IgD-negative memory B cell (primary cell): ENCODE measurements around the gene MINDY4. TPM values are rescaled to one million over a fixed set of nuclear protein-coding genes. Genes with fewer than 3 reads are reported as not detected.

Experiments used
- H3K27ac Mint-ChIP-seq, 3 donors: one replicate each; pipeline ENCODE4 v1.8.0; 2020 to 2022; ENCODE audit warnings: mild to moderate bottlenecking in 3 of 3, mixed read lengths in 3 of 3, moderate library complexity in 1 of 3
- H3K27me3 Mint-ChIP-seq: one replicate; pipeline ENCODE4 v1.8.0; 2021; ENCODE audit warnings: mixed read lengths
- H3K36me3 Mint-ChIP-seq: one replicate; pipeline ENCODE4 v1.8.0; 2020; ENCODE audit warnings: mild to moderate bottlenecking, mixed read lengths
- H3K4me1 Mint-ChIP-seq, 3 donors: one replicate each; pipeline ENCODE4 v1.8.0; 2020 to 2022; ENCODE audit warnings: mixed read lengths in 3 of 3, mild to moderate bottlenecking in 1 of 3
- H3K4me3 Mint-ChIP-seq, 4 donors: one replicate each; pipeline ENCODE4 v1.8.0; 2020 to 2022; ENCODE audit warnings: mild to moderate bottlenecking in 4 of 4, mixed read lengths in 4 of 4, moderate library complexity in 3 of 4
- H3K9me3 Mint-ChIP-seq, 3 donors: one replicate each; pipeline ENCODE4 v1.8.0; 2020 to 2021; ENCODE audit warnings: mixed read lengths in 3 of 3, mild to moderate bottlenecking in 1 of 3
- polyA plus RNA-seq: library from polyadenylated mRNA; unstranded; fragments of 300-500 nt; fragmentation: Illumina TruSeq; gene quantifications from one replicate; pipeline ENCODE4 v1.2.3, GENCODE V29; 2021

MINDY4 gene
- polyA plus RNA-seq, 1 donor from 2014 or later: 0.25 TPM

DNA sequence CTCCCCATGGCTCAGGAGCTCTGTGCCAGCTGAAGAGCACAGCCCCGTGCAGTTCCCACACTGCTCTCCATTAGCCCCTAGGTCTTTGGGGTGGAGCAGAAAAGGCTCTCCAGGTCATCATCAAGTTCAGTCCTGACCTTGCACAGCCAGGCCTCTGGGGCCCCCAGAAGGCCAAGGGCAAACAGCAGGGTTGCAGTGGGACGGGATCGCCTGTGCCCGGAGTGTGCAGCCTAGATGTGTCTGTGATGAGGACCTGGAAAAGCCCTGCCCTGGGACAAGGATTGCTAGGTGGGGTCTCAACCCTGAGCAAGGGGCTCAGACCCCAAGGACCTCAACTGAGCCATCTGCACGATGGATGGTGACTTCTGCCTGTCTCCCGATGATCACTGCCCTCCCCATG, 18.7 kb upstream of the MINDY4 start:
- no peaks in the 10 kb centered on the region for H3K36me3 Mint-ChIP-seq
- H3K9me3 Mint-ChIP-seq: peaks cover 0 to 3% (median 2%) of the 10 kb centered on the region in 3 donors
- H3K4me3 Mint-ChIP-seq: no peak overlapping the region
- H3K4me1 Mint-ChIP-seq: peaks cover 0 to 2% (median 0%) of the 10 kb centered on the region in 3 donors
- no peak overlapping the region for H3K27ac Mint-ChIP-seq
- no peaks in the 10 kb centered on the region for H3K27me3 Mint-ChIP-seq

DNA sequence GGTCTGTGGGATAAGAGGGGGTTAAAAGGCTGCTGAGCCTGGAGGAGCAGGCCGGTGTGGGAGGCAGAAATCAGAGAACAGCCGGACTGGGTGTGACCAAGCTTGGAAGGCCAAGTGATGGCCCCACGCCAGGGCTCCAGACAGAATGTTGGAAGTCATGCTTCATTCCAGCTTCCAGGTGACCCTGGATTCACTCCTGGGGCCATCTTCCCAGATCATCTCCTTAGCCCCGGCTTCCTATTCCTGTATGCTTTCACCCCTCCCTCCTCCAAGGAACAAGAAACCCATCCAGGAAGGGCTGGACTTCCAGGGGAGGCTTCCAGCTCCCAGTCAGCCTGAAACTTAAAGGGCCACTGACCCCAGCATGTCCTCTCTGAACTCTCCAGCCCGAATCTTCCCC, 18.2 kb upstream of the MINDY4 start:
- H3K27ac Mint-ChIP-seq: no peak overlapping the region
- H3K9me3 Mint-ChIP-seq: peaks cover 0 to 3% (median 2%) of the 10 kb centered on the region in 3 donors
- no peaks in the 10 kb centered on the region for H3K36me3 Mint-ChIP-seq

DNA sequence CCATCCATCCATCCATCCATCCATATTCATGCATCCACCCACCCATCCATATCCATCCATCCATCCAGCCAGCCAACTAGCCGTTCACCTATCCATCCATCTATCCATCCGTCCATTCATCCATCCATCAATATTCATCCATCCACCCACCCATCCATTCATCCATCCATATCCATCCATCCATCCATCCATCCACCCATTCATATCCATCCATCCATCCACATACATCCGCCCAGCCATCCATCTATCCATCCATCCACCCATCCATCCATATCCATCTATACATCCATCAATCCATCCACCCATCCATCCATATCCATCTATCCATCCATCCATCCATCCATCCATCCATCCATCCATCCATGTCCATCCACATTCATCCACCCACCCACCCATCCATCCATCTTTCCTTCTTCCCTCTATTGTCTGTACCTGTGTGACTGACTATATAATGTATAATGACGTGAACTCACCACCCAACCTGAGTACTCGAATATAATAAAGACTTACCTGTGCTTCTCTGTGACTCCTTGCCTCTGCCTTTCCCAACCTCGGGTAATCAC, 16.8 kb upstream of the MINDY4 start:
- H3K27ac Mint-ChIP-seq: no peak overlapping the region
- no peaks in the 10 kb centered on the region for H3K36me3 Mint-ChIP-seq
- H3K4me3 Mint-ChIP-seq: no peak overlapping the region
- peaks cover 5% of the 10 kb centered on the region for H3K27me3 Mint-ChIP-seq
- H3K9me3 Mint-ChIP-seq: peaks cover 0 to 3% (median 2%) of the 10 kb centered on the region in 3 donors
- H3K4me1 Mint-ChIP-seq: peaks cover 0 to 5% (median 0%) of the 10 kb centered on the region in 3 donors

More for the DNA sequence above, 18.2 kb upstream of the MINDY4 start:
- H3K27me3 Mint-ChIP-seq: no peaks in the 10 kb centered on the region
- H3K4me1 Mint-ChIP-seq: peaks cover 0 to 2% (median 0%) of the 10 kb centered on the region in 3 donors
- H3K4me3 Mint-ChIP-seq: no peak overlapping the region

DNA sequence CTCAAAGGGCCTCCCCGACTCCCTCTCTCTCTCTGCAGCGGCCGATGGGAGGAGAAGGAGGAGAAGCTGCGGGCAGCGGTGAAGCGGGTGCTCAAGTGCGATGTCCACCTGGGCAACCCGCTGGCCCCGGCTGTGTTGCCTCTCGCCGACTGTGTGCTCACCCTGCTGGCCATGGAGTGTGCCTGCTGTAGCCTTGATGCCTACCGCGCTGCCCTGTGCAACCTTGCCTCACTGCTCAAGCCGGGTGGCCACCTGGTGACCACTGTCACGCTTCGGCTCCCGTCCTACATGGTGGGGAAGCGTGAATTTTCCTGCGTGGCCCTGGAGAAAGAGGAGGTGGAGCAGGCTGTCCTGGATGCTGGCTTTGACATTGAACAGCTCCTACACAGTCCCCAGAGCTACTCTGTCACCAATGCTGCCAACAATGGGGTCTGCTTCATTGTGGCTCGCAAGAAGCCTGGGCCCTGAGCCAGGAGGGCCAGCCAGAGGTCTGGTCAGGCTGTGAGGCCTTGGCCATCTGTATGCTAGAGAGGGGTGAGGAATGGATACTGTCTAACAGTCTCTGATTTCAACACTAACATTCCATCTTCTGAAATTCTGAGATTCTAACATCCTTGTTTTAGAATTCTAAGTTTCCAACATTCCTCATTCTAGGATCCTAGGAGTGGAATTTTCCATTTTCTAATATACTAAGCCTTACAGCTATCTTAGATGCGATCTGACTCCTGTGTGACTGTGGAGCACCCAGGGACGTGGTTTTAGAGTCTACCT, 15.6 kb upstream of the MINDY4 start:
- Mint-ChIP-seq H3K27ac (no peak overlapping the region), H3K36me3 (no peaks in the 10 kb centered on the region), H3K4me3 (peak overlapping the region in 1 of 4 donors; percentile 12), H3K27me3 (peaks cover 11% of the 10 kb centered on the region), H3K9me3 (peaks cover 0 to 2% (median 0%) of the 10 kb centered on the region in 3 donors), H3K4me1 (peaks cover 0 to 5% (median 1%) of the 10 kb centered on the region in 3 donors)

DNA sequence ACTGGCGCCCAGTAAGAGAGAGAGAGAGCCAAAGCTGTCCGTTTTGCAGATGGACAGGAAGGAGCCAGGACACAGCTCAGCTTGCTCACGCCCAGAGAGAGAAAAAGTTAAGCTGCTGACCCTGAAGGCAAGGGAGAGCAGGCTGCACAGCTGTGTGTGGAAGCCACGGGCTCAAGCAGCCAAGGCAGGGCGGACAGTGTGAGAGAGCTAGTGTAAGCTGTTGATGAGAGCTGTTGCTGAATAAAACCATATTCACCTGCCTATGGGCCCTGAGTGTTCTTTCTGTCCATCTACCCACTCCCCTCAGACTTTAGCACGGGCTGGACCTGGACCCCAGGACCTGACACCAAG, 13.9 kb upstream of the MINDY4 start:
- Mint-ChIP-seq H3K9me3 (peaks cover 0 to 2% (median 0%) of the 10 kb centered on the region in 3 donors), H3K4me1 (peaks cover 0 to 5% (median 1%) of the 10 kb centered on the region in 3 donors), H3K27me3 (peaks cover 14% of the 10 kb centered on the region), H3K4me3 (peak overlapping the region in 1 of 4 donors; percentile 83), H3K36me3 (no peaks in the 10 kb centered on the region), H3K27ac (peak overlapping the region in 1 of 3 donors; percentile 39)

DNA sequence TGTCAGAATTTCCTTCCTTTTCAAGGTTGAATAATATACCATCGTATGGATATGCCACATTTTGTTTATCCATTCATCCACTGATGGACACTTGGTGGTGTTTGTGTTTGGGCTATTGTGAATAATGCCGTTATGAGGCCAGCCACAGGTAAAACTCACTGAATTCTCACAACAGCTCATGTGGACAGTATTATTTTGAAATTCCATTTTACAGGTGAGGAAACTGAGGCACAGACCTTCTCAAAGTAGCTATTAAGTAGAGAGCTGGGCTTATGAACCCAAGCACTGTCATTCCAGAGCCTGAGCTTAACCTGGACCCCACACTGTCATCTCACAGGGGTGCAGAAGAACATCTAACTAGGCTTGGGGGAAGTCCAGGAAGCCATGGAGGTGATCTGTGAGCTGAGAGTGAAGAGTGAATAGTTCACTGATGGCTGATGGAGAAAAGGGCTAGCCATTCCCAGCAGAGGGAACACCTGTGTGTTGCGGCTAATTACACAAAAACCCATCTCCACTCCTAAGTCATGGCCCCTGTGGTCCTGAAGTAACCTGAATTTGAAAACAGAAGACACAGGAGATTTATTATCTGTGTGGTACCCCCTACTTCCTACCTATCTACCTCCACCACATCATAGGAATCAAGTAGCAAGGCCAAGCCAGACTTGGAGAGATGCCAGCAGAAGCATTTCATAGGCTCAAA, 10.6 kb upstream of the MINDY4 start:
- H3K36me3 Mint-ChIP-seq: no peaks in the 10 kb centered on the region
- H3K4me1 Mint-ChIP-seq: peaks cover 0 to 5% (median 1%) of the 10 kb centered on the region in 3 donors
- H3K4me3 Mint-ChIP-seq: no peak overlapping the region
- H3K27me3 Mint-ChIP-seq: peaks cover 14% of the 10 kb centered on the region
- no peaks in the 10 kb centered on the region for H3K9me3 Mint-ChIP-seq
- H3K27ac Mint-ChIP-seq: no peak overlapping the region

DNA sequence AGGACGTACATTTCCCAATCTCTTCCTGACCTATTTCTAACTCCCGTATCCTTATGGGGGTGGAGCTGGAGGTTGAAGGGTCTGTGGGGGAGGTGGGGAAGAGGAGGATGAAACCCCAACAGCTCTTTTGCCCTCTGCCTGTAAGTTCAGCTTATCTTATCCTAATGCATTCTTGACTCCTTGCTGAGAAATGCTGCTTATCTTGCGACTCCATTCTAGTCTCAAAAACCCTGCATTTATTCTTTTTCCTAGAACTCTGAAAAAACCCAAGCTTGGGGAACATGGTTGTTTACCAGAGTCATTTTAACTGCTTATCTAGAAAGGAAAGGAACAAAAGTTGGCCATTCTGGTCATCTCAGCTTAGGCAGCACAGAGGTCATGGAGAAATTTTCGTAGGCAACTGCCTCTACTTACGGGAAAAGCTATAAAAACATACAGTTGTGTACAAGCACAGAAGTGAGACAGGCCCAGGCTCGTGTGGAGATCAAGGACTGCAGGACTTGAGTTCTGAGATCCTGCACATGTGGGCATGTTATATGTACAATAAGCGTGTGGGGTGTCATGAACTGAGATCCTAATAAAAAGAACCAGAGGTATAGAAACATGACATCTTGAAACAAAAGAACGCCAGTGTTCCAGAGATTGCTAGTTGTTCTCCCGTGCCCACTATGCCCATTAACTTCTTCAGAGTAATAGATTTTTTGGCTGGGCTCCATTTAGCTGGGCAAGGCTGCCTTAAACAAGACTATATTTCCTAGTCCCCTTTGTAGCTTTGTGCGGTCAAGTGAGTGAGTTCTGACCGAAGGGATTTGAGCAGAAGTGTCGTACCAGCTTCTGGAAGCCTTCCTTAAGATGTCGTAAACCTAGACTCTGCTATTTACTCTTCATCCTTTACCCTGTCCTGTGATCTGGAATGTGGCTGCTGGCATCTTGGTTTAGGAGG, 9.7 kb upstream of the MINDY4 start:
- Mint-ChIP-seq H3K4me3 (no peak overlapping the region), H3K4me1 (peaks cover 0 to 5% (median 1%) of the 10 kb centered on the region in 3 donors), H3K36me3 (no peaks in the 10 kb centered on the region), H3K9me3 (no peaks in the 10 kb centered on the region), H3K27ac (no peak overlapping the region), H3K27me3 (peaks cover 14% of the 10 kb centered on the region)

DNA sequence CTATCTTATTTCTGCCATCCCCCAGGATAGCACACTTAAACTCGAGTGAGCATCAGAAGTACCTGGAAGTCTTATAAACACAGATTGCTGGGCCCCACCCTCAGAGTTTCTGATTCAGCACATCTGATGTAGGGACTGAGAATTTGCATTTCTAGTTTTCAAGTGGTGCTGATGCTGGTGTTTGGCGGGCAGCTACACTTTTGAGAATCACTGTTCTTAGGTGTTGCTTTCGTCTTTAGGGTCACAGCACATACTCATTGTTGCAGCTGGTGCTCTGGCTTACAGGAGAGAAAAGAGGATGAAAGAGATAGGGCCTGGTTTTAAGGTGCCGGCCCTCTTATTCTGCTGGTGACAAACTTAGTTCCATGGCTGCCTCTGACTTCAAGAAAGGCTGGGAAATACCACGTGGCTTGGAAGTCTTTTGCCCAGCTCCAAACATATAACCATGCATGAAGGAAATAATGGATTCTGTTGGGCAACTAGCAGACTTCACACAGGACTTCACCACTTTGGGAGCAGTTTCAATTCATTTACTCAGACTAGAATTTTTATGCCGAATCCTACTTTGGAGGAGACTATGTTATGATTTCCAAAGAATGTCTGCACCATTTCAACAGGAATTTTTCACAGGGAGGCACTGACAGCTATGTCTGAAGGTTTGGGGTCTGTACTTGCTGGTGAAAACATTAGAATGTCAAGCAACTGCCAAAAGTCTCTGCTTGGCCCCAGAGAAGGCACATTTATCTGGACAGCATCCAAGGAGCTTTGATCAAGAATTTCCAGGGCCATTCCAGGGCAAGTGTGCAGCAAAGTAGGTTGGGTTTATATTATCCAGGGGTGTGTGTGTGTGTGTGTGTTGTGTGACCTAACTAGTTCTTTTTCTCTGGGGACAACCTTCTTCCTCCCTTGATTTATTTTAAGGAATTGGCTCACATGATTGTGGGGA, 6.9 kb upstream of the MINDY4 start:
- Mint-ChIP-seq H3K27ac (no peak overlapping the region), H3K27me3 (peaks cover 10% of the 10 kb centered on the region), H3K4me3 (no peak overlapping the region), H3K36me3 (no peaks in the 10 kb centered on the region), H3K9me3 (no peaks in the 10 kb centered on the region), H3K4me1 (peaks cover 0 to 1% (median 0%) of the 10 kb centered on the region in 3 donors)

DNA sequence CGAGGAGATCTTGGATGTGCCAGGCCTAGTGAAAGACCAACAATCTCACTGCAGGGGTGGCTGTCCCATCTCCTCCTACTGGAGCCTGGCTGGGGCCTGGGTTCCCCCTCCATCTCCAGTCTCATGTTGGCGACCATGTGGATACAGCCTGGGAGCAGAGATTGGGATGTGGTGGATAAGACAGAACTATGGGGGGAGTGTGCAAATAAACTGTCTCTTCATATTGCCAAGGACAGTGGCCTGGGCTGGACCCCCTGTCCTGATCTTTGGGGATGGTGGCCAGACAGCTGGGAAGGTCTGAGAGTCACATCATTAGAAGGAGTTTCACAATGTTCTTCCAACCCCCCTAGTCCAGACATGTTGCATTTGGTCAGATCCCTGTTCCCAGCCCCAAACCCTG, 5.8 kb upstream of the MINDY4 start:
- H3K27me3 Mint-ChIP-seq: peaks cover 3% of the 10 kb centered on the region
- no peak overlapping the region for H3K27ac Mint-ChIP-seq
- H3K4me1 Mint-ChIP-seq: peaks cover 0 to 2% (median 0%) of the 10 kb centered on the region in 3 donors

DNA sequence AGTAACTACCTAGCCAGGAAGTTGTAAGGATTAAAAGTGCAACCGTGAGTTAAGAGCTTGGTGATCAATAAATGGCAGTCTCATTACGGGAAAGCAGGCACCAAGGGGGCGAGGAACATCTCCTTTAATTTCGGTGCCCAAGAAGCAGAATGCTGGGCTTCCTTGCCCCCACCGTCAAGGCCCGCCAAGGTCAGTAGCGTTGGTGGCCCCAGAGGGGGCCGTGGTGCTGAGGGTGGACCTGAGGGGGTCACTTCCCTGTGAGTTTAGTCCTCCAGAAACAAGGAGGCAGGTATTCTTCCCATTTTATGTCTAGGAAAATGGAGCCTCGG, 408 bp upstream of the MINDY4 start:
- H3K4me1 Mint-ChIP-seq: peaks cover 0 to 7% (median 6%) of the 10 kb centered on the region in 3 donors
- no peaks in the 10 kb centered on the region for H3K36me3 Mint-ChIP-seq
- H3K27ac Mint-ChIP-seq: peak overlapping the region in 1 of 3 donors; percentile 3
- H3K27me3 Mint-ChIP-seq: no peaks in the 10 kb centered on the region
- peak overlapping the region; percentile 77 to 89 (median 88) for H3K4me3 Mint-ChIP-seq
- no peaks in the 10 kb centered on the region for H3K9me3 Mint-ChIP-seq

More for the DNA sequence above, 5.8 kb upstream of the MINDY4 start:
- no peaks in the 10 kb centered on the region for H3K9me3 Mint-ChIP-seq
- H3K4me3 Mint-ChIP-seq: no peak overlapping the region
- H3K36me3 Mint-ChIP-seq: no peaks in the 10 kb centered on the region

DNA sequence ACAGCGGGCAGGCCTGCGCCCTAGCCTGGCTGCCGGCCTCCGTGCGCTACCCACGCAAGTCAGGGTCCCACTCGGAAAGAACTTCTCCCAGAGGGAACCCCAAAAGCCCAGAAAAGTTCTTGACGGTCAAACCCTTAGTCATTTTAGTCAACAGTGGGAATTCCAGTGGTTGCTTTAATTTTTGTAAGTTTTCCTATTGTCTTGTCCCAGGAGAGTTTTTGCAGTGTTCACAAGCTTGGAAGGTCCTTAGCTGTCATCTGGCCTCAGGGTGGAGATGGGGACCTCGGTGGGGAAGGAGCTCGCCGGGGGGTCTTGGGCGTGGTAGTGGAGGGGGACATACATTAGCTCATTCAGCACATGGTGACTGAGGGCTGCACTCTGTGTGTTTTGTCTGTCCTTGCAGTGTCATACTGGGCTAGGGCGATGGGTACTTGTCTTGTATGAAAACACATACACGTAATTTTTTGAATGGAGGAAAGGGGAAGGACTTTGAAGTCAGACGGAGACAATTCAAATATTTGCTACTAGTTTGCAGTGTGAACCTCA, 736 bp downstream of the MINDY4 start:
- peak overlapping the region in 2 of 3 donors; percentile 2 to 32 for H3K27ac Mint-ChIP-seq
- H3K27me3 Mint-ChIP-seq: no peaks in the 10 kb centered on the region
- H3K4me3 Mint-ChIP-seq: peak overlapping the region; percentile 70 to 98 (median 90)
- no peaks in the 10 kb centered on the region for H3K9me3 Mint-ChIP-seq
- no peaks in the 10 kb centered on the region for H3K36me3 Mint-ChIP-seq
- H3K4me1 Mint-ChIP-seq: peaks cover 0 to 7% (median 6%) of the 10 kb centered on the region in 3 donors

DNA sequence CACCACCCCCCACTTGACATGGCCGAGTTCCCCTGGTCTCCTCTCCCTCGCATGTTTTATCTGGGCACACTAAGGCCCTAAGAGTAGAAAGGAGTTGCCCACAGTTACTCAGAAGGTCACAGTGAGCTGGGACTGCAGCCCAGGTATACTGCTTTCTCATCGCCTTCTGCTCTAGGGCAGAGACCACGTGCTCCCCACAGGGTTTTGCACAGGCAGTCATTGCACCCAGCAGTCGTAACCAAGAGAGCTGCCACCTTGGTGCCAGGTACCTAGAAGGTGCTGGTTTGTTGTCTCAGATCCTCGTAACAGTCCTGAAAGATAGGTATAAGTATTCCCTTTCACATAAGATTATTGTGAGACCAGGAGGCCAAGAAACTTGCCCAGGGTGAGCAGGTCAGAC, 1.8 kb downstream of the MINDY4 start:
- no peaks in the 10 kb centered on the region for H3K27me3 Mint-ChIP-seq
- no peak overlapping the region for H3K4me3 Mint-ChIP-seq
- H3K9me3 Mint-ChIP-seq: no peaks in the 10 kb centered on the region
- H3K4me1 Mint-ChIP-seq: peaks cover 0 to 7% (median 6%) of the 10 kb centered on the region in 3 donors
- H3K27ac Mint-ChIP-seq: no peak overlapping the region
- no peaks in the 10 kb centered on the region for H3K36me3 Mint-ChIP-seq

DNA sequence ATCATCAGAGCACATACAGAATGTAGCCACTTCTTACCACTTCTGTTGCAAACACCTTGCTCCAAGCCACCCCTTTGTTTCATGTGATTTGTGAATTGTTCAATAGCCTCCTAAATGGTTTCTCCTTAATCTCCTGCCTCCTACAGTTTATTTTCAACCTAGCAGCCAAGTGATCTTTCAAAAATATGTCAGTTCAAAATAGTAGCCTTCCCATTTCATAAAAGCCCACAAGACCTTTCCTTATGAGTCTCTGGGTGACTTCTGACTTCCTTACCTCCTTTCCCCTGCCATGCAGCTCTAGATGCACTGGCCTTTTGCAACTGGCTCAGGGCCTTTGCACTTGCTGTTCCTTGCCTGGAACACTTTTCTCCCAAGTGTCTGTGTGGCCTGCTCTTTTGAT, 4.8 kb downstream of the MINDY4 start:
- no peak overlapping the region for H3K4me3 Mint-ChIP-seq
- H3K4me1 Mint-ChIP-seq: peaks cover 0 to 5% (median 3%) of the 10 kb centered on the region in 3 donors
- no peaks in the 10 kb centered on the region for H3K36me3 Mint-ChIP-seq
- no peak overlapping the region for H3K27ac Mint-ChIP-seq
- H3K9me3 Mint-ChIP-seq: no peaks in the 10 kb centered on the region
- H3K27me3 Mint-ChIP-seq: no peaks in the 10 kb centered on the region
